Urothelium cell line (cell line): ENCODE data around the gene MTARC2.
"Not testable (repeated sequence)": the region's sequence is repeated elsewhere in the genome, so short reads cannot be mapped to it uniquely, and the experiment has no call there.

ENCODE experiments used
- DNase-seq: peaks from one replicate; pipeline ENCODE4 v3.0.0; 2011; ENCODE audit warnings: low spot score, mixed read lengths
- FAIRE-seq: peaks from 2 replicates; lab custom pipeline; 2011; peaks lifted over from hg19 to GRCh38; lab: Jason Lieb, UNC

MTARC2 gene

GRCh38 chr1:220730486-220730885 lies 17.6 kb upstream of the MTARC2 start:
- FAIRE-seq (no peak), DNase-seq (no peak)

DNA sequence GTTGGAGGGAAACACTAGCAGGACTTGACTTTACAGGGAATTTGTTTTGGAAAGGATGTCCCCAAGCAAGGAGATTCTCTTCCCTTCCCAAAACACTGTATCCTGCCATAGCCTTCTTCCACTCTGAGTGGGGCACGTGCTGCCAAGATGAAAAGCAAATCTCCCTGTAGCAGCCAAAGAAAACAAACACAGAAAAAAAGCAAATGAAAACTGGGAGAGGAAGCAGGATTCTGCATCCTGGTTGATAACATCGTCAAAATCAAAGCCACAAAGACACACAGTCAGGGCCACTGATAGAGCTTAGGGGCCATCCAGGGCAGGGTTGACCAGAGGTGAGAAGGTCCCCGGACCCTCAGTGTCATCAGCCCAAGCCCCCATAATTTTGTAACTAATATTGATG lies 16.0 kb upstream of the MTARC2 start:
- DNase-seq (no peak), FAIRE-seq (no peak)

DNA sequence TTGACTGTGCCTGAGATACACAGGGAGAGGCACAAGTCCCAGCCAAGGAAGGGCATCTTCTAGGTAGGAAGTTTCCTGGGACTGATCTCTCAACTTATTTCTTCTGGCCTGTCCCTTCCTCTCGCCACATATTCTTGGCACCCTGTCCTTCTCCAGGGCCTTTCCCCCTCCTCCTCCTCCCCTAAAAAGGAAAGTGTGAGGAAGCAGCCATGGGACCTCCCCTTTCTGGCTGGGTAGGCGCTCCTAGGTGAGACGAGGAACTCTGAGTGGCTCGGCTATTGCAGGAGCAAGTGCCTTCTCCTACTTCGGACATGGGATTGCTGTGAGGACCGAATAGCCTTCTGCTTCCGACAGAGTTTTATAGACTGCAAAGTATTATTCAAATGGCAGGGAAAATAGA lies 15.5 kb upstream of the MTARC2 start:
- no peak for DNase-seq
- FAIRE-seq = no peak

DNA sequence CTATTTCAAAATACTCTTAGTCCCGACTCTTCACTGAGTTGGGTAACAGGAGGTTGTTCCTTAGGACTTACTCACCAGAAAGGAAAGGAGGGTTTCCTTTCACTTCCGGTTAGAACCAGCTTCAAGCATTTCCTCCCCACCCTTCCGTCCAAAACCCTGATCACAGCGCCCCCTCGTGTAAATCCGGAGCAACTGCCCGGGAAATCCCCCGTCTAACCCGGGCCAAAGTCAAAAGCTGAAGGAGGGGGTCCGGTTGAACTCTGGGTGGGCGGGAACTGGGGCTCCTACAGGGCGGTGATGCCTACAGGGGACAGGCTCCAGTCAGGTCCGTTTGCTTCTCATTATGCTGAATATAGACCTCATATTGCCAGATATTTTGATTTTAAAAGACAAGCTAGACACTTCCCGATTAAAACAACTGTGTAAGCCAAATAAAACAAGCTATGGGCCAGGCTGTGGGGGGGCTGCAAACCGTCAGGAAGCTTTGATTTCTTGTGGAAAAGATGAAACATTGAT lies 15.0 kb upstream of the MTARC2 start:
- DNase-seq (peak; percentile 82), FAIRE-seq (no peak)

DNA sequence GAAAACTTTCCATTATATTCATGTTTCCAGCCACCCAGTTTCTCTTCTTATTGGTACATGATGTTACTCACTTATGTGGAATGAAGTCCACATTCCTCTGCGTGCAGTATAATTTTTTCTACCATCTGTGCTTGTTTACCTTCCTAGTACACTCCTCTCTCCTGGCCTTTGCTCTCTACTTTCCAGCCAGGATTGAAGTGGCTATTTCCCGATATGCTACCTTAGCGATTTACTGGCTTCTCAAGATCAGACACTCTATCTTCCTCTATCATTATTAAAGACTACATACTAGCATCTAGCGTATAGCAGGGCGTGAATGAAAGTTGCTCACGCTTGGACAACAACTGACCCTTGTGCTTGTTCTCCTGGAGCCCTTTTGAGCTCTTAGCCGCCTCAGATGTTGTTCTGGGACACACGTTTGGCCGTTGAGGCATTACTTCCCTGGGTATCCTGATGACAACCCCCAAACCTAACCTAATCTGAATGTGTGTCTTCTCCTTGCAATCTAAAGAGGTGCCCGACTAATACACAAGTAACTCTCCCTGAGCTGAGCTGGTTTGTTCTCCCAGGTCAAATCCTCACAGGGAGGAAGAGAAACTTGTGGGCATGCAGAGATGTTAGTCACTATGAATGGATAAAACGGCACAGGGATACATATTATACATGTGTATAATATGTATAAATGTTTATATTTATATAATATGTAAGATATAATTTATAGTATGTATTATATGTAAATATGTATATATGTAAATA lies 13.4 kb upstream of the MTARC2 start:
- no peak for FAIRE-seq
- DNase-seq = peak; percentile 57

DNA sequence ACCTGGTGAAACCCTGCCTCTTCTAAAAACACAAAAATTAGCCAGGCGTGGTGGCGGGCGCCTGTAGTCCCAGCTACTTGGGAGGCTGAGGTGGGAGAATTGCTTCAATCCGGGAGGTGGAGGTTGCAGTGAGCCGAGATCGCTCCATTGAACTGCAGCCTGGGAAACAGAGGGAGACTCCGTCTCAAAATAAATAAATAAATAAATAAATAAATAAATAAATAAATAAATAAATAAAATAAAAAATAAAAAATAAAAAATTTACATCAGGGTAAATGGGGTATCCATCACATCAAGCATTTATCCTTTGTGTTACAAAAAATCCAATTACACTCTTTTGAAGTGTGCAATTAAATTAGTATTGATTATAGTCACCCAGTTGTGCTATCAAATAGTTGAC lies 11.8 kb upstream of the MTARC2 start:
- not testable (repeated sequence) for DNase-seq, FAIRE-seq

- FAIRE-seq (no peak), DNase-seq (no peak)
These were observed 6.8 kb upstream of the MTARC2 start for GRCh38 chr1:220741349-220741748.

DNA sequence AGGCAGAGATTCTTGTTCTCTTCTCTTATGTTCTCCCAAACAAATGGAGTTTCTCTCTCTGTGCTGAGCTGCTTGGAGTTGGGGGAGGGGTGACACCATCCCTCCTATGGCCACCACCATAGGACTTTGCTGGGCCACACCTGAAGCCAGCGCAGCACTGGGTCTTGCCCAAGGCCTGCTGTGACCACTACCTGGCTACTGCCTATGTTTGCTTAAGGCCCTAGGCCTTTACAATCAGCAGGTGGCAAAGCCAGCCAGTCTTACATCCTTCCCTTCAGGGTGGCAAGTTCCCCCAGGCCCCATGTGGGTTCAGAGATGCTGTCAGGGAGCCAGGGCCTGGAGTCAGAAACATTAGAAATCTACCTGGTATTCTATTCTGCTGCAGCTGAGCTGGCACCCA lies 6.3 kb upstream of the MTARC2 start:
- FAIRE-seq (no peak), DNase-seq (no peak)

GRCh38 chr1:220742520-220742919 lies 5.6 kb upstream of the MTARC2 start:
- FAIRE-seq (no peak), DNase-seq (no peak)

DNA sequence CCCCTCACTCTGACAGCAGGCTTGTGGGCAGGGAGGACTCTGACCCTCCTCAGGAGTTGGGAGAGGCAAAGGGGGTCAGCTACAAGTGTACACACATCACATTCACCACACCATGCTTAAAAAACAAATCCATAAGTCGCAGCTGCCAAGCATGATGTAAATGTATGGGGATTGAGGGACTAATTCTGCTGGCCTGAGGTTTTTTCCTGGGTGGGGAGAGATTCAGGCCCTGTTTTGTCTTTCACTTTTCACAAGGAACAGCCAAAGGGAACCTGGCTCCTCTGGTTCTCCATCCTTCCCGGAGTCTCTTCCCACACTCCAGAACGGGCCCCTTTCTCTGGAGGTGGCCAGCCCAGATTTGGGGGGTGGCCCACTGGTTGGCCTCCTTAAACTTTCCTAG lies 1.3 kb upstream of the MTARC2 start:
- DNase-seq = no peak
- FAIRE-seq = no peak

DNA sequence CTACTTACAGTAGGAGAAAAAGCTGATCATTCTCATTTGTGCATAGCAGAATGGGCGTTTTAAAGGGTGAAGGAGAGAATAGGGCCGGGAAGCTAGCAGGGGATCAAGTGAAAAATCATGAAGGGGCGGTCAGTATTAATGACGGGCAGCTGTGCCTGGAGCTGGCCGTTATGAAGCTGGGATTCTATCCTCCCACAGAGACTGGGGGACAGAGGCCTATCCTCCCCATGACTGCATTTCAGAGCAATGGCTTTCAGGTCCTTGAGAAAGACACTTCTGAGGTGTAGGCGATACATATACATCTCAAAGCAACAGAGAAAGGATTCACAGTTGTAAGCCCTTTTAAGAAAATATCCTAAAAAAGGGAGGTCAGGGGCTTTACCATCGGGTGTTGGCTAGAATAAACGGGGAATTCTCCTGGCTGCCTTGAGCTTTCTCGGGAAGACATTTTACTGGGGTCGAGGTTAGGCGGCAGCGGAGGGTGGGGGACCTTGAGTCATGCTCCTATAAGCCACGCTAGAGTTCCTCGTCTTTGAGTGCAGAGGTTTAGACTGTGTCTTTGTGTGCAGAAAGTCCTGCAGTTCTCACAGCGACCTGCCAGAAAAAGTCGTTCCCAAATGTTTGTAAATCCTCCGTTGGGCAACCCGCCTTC lies 559 bp upstream of the MTARC2 start:
- no peak for DNase-seq
- no peak for FAIRE-seq

DNA sequence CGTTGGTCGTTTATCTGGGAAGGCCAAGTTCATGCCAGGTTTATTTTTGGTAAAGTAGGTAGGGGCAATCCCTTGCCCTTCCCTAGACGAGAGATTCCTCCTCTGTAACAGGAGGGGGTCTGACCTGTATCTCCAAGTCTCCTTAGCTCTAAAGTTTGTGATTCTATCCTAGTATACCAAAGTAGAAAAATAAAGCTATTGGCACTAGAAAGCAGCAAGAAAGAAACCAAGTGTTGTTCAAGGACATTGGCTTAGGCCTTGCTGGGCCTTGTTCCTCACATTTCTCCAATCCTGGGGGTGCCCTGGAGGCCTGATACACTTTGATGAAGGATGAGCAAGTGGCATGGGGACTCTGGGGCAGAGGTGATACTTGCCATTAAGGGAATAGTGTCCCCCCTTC lies 814 bp downstream of the MTARC2 start:
- DNase-seq (no peak), FAIRE-seq (no peak)

DNA sequence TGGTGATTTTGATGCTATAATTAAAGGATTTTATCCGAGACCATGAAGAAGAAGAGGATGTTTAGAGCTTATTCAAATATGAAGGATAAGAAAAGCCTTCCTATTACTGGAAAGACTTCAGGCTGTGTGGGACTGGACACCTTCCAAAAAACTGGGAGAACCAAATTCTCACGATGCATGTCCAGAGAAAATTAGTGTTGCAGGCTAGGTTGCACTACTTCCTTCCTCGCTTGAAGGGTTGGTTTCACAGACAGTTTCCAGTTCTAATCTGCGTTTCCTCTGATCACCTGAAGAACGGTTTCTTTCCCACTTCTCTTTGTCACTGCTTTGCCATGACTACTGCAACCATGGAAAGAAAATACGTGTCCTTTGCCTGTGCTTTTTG lies 2.0 kb downstream of the MTARC2 start:
- DNase-seq (no peak), FAIRE-seq (no peak)

DNA sequence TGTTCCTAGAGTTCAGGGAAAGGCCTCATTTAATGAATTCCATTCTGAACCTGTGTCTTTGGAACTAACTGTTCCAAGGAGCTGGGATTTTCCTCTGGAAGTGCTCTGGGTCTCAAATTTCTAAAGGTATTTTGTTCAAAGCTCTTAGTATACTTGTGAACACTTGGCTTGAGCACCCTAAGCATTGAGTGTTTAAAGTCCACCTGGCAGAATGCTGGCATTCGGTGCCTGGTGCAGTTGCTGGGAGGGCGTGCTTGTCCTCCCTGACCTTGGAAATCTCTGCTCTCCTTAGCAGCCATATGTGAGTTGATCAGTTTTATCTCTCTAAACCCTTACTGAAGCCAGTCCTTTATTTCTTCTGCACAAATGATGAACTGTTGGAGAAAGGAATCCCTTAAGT lies 3.0 kb downstream of the MTARC2 start:
- DNase-seq (no peak), FAIRE-seq (no peak)

DNA sequence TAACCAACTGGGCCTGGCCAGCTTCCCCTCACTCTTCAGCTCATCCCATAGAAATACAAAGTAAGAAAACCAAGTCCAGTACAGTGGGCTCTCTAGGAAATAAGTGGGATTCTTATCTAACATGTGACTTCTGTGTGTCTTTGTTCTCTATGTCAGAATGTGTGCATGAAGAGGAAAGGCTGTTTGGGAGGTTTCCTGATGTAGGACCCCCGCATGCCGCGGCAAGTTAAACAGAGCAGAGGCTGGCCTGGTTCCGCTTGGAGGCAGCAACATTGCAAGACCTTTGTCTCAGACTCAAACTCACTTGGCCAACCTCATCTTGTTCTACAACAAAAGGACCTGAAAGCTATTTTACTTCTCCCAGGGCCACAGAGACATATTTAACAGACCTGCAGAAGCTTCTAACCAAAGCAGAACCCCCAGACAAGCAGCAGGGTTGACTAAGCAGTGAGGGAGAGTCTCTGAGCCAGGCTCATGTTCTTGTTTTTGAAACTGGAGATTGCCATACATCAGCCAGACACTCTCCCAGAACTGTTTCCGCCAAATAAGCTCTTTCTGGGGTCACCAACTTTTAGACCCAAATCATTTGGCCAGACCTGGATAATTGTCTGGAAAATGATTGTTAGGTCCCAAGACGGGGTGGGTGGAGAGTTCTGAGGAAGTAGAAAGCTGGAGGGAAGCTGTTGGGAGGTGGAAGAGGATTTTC lies 6.2 kb downstream of the MTARC2 start:
- FAIRE-seq (no peak), DNase-seq (no peak)

GRCh38 chr1:220754918-220755295 lies 6.8 kb downstream of the MTARC2 start:
- FAIRE-seq (no peak), DNase-seq (no peak)

DNA sequence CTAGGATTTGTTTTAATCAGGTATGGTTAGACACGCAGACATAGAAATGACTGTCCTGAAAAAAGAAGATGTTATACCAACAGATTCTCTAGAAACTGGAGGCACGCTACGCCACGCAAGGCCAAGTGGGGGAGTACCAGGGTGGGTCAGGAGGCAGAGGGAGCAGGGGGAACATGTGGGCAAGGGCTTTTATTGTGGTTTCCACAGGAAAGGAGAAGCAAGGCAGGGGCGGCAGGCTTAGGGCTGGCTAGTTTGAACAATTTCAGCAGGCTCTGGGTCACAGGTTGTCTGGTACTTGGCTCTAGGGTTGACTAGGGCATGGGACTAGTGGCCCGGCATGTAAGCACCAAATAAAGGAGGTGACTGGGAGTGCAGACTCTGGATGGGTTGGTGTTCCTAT lies 7.2 kb downstream of the MTARC2 start:
- DNase-seq (no peak), FAIRE-seq (no peak)

GRCh38 chr1:220757441-220757840 lies 9.3 kb downstream of the MTARC2 start:
- no peak for FAIRE-seq
- DNase-seq = no peak

DNA sequence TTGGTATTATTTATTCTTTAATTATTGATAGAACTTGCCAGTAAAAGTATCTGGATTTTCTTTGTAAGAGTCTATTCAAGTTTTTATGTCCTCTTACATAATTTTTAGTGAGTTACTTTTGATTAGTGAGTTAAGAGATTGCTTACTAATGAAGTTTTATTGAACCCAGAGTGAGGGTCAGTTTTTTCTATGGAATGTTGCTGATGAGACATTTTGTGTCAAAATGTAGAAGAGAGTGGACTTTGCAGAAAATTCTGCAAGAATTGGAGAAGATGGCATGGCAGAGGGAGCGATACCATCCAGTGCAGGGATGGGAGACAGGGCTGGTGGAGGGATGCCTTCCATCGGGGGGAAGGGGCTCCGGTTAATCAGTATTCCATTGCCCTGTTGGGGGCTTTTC lies 11.0 kb downstream of the MTARC2 start:
- DNase-seq (no peak), FAIRE-seq (no peak)

DNA sequence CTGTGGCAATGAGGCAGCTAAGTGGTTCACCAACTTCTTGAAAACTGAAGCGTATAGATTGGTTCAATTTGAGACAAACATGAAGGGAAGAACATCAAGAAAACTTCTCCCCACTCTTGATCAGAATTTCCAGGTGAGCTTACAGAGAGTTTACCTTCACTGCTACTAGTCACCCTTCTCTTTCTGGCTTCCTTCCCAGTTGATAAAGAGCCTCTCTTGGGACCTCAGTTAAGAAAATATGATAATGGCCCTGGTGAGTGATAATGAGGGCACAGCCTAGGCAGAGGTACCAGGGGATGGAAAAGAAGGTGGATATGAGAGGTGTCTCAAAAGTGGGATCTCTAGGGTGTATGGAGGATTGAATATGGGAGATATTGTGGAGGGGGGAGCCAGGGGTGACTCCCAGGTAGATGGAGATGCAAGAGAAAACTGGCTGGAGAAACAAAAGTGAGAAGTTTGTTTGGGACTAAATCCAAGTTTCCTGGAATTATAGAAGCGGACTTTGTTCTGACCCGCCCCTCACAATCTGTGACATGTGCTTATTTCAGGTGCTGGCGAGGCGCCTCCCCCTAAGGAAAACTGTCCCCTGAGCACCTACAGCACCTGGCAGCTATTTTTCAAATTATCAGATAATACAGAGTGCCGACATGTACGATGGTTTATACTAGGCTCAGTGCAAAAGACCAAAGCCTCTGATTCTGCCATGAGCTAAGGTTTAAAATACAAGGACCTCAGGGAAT lies 13.7 kb downstream of the MTARC2 start:
- DNase-seq (no peak), FAIRE-seq (no peak)

- no peak for DNase-seq
- no peak for FAIRE-seq
These were observed 16.6 kb downstream of the MTARC2 start for GRCh38 chr1:220764757-220765156.
